HEK293T (cell line): ENCODE data around the gene CD151.

Experiments used
- CTCF ChIA-PET: fragments of 350-600 bp; formaldehyde crosslinking; extraction: SDS; loops from one replicate; lab custom pipeline; 2021; ENCODE audit warnings: antibody characterized with exemption, inconsistent platforms; lab: Yijun Ruan, JAX
- POLR2A ChIA-PET: fragments of 350-600 bp; formaldehyde crosslinking; extraction: SDS; loops from one replicate; lab custom pipeline; 2020; ENCODE audit warnings: antibody characterized with exemption, inconsistent platforms; lab: Yijun Ruan, JAX
- DNase-seq: peaks from one replicate; pipeline ENCODE4 v3.0.0; 2012; ENCODE audit warnings: mixed read lengths; ENCODE audit errors: extremely low spot score
- ARNT ChIP-seq: fragments of 450-650 bp; IDR thresholded peaks from 2 replicates; pipeline ENCODE4 v1.6.1; 2017; ENCODE audit warnings: mild to moderate bottlenecking
- BHLHE40 ChIP-seq: fragments of 450-650 bp; IDR thresholded peaks from 2 replicates; pipeline ENCODE4 v1.6.1; 2016; ENCODE audit warnings: mild to moderate bottlenecking, moderate library complexity, borderline replicate concordance
- CTBP1 ChIP-seq: fragments of 450-650 bp; IDR thresholded peaks from 2 replicates; pipeline ENCODE4 v1.6.1; 2016; ENCODE audit warnings: borderline replicate concordance
- ELF4 ChIP-seq: fragments of 450-650 bp; IDR thresholded peaks from 2 replicates; pipeline ENCODE4 v1.6.1; 2017; ENCODE audit warnings: antibody characterized with exemption
- FOXA1 ChIP-seq: fragments of 450-650 bp; IDR thresholded peaks from 2 replicates; pipeline ENCODE4 v1.6.1; 2016; ENCODE audit warnings: mild to moderate bottlenecking
- FOXK2 ChIP-seq: fragments of 450-650 bp; IDR thresholded peaks from 2 replicates; pipeline ENCODE4 v1.6.1; 2016; ENCODE audit warnings: mild to moderate bottlenecking
- FOXM1 ChIP-seq: fragments of 450-650 bp; IDR thresholded peaks from 2 replicates; pipeline ENCODE4 v1.6.1; 2017; ENCODE audit warnings: mild to moderate bottlenecking, borderline replicate concordance
- HDGF ChIP-seq: fragments of 450-650 bp; IDR thresholded peaks from 2 replicates; pipeline ENCODE4 v1.6.1; 2017; ENCODE audit warnings: antibody characterized with exemption, borderline replicate concordance
- L3MBTL2 ChIP-seq: fragments of 450-650 bp; conservative IDR thresholded peaks from 2 replicates; pipeline ENCODE4 v1.6.1; 2016; ENCODE audit warnings: mild to moderate bottlenecking
- LEF1 ChIP-seq: fragments of 450-650 bp; IDR thresholded peaks from 2 replicates; pipeline ENCODE4 v1.6.1; 2017; ENCODE audit warnings: mild to moderate bottlenecking, borderline replicate concordance
- NFRKB ChIP-seq: fragments of 450-650 bp; IDR thresholded peaks from 2 replicates; pipeline ENCODE4 v1.6.1; 2016; ENCODE audit warnings: mild to moderate bottlenecking, moderate library complexity
- PKNOX1 ChIP-seq: fragments of 450-650 bp; IDR thresholded peaks from 2 replicates; pipeline ENCODE4 v1.6.1; 2016
- SP1 ChIP-seq: fragments of 450-650 bp; IDR thresholded peaks from 2 replicates; pipeline ENCODE4 v1.6.1; 2017
- SUZ12 ChIP-seq: fragments of 450-650 bp; IDR thresholded peaks from 2 replicates; pipeline ENCODE4 v1.6.1; 2016; ENCODE audit warnings: mild to moderate bottlenecking
- TARDBP ChIP-seq: fragments of 450-650 bp; IDR thresholded peaks from 2 replicates; pipeline ENCODE4 v1.6.1; 2016
- ZNF384 ChIP-seq: fragments of 450-650 bp; IDR thresholded peaks from 2 replicates; pipeline ENCODE4 v1.6.1; 2016

CD151 gene

GRCh38 chr11:848380-848931 lies 15.7 kb downstream of the CD151 start:
- CTCF ChIA-PET: interaction anchor here (0.8 to 1.1 kb wide), 3 partner anchors 9 to 29 kb away, joined by 3 to 4 read pairs (median 3); partner anchors contain the start of gene PNPLA2
- TF ChIP-seq BHLHE40 (no peak), SUZ12 (no peak)
- peak; percentile 67 for DNase-seq
- POLR2A ChIA-PET: no interaction called here

GRCh38 chr11:849104-849824 lies 16.5 kb downstream of the CD151 start:
- ChIA-PET CTCF (interaction anchor here (0.8 to 1.1 kb wide), 3 partner anchors 8 to 30 kb away, joined by 3 to 4 read pairs (median 3); partner anchors contain the start of gene PNPLA2), POLR2A (no interaction called here)
- DNase-seq: peak; percentile 74
- no peak for TF ChIP-seq BHLHE40

- DNase-seq: peak; percentile 50
- TF ChIP-seq ELF4 (no peak), ZNF384 (no peak)
- CTCF ChIA-PET: no interaction called here
- POLR2A ChIA-PET: no interaction called here
These were observed 17.4 kb downstream of the CD151 start for GRCh38 chr11:849951-850774.

GRCh38 chr11:850775-851763 lies 18.3 kb downstream of the CD151 start:
- ChIA-PET CTCF (interaction anchor here (1.1 kb wide), 1 partner anchor 200 kb away, joined by 5 read pairs; no protein-coding TSS in a partner anchor), POLR2A (interaction anchor here (1.0 kb wide), 1 partner anchor 10 kb away, joined by 3 read pairs; no protein-coding TSS in a partner anchor)
- DNase-seq: no peak
- TF ChIP-seq ARNT (no peak), NFRKB (no peak), ELF4 (no peak), ZNF384 (no peak), FOXM1 (no peak), SUZ12 (no peak), FOXK2 (no peak), TARDBP (no peak), SP1 (no peak), LEF1 (no peak), CTBP1 (no peak), HDGF (no peak), L3MBTL2 (no peak), PKNOX1 (no peak), FOXA1 (no peak), BHLHE40 (no peak)

- ChIA-PET CTCF (no interaction called here), POLR2A (no interaction called here)
- TF ChIP-seq SUZ12 (no peak), PKNOX1 (no peak), LEF1 (no peak), ELF4 (no peak), L3MBTL2 (no peak), ZNF384 (no peak), FOXA1 (no peak), TARDBP (no peak), SP1 (no peak), FOXM1 (no peak), ARNT (no peak)
- DNase-seq: no peak
These were observed 20.0 kb downstream of the CD151 start for GRCh38 chr11:852762-853161.

GRCh38 chr11:853682-854448 lies 21.1 kb downstream of the CD151 start:
- no peak for DNase-seq
- CTCF ChIA-PET: interaction anchor here (0.7 kb wide), 2 partner anchors 89 to 197 kb away, joined by 3 read pairs; no protein-coding TSS in a partner anchor

More at GRCh38 chr11:853682-854448, 21.1 kb downstream of the CD151 start:
- TF ChIP-seq BHLHE40 (no peak), TARDBP (no peak), ELF4 (no peak), L3MBTL2 (no peak), ARNT (no peak), FOXM1 (no peak), ZNF384 (no peak), CTBP1 (no peak), LEF1 (no peak), SP1 (no peak), HDGF (no peak)
- POLR2A ChIA-PET: no interaction called here
